Left ventricle myocardium inferior (tissue), 1 donor: Measurements from ENCODE around the gene NKX6-2. TPM values are rescaled to one million over a fixed set of nuclear protein-coding genes. Genes with fewer than 3 reads are reported as not detected.

Source experiments
- DNase-seq: peaks from one replicate; pipeline ENCODE4 v3.0.0-alpha.2; 2020
- H3K27ac ChIP-seq: fragments of 200-600 bp; replicated peaks from 2 replicates; pipeline ENCODE4 v1.8.0; 2021
- H3K27me3 ChIP-seq: fragments of 200-600 bp; 2 replicates; pipeline ENCODE4 v1.8.0; 2021; ENCODE audit warnings: low read depth
- H3K36me3 ChIP-seq: fragments of 200-600 bp; 2 replicates; pipeline ENCODE4 v1.8.0; 2021
- H3K4me1 ChIP-seq: fragments of 200-600 bp; 2 replicates; pipeline ENCODE4 v1.8.0; 2021
- H3K4me3 ChIP-seq: fragments of 200-600 bp; 2 replicates; pipeline ENCODE4 v1.8.0; 2021; ENCODE audit warnings: mild to moderate bottlenecking, moderate library complexity
- H3K9me3 ChIP-seq: fragments of 200-600 bp; replicated peaks from 2 replicates; pipeline ENCODE4 v1.8.0; 2021
- CTCF ChIP-seq: fragments of 200-600 bp; IDR thresholded peaks from 2 replicates; pipeline ENCODE4 v1.8.0; 2021; ENCODE audit warnings: antibody characterized with exemption, mild to moderate bottlenecking, borderline replicate concordance
- intact Hi-C: fragments of 100-400 bp; cut with micrococcal nuclease; formaldehyde crosslinking; loops from one replicate; pipeline ENCODE4 v1.11.0; 2022
- long read RNA-seq: library from polyadenylated mRNA; unstranded; transcript quantifications from one replicate; pipeline ENCODE4 v2.0.0, GENCODE V29; 2021
- total RNA-seq: library from RNA; stranded (reverse); fragmentation: NEBNext Ultra II Directional; extraction: Animal tissue kit (Norgen Biotek cat#: 25700); gene quantifications from one replicate; pipeline ENCODE4 v1.2.1, GENCODE V29; 2021
- donor health status: DM: no; HTN: yes; CAD: no; lungs with severe emphysema.

The NKX6-2 gene
- not detected for total RNA-seq
- long read RNA-seq, partial matches to known transcripts: 0 of 3 reads
- long read RNA-seq, other reads (novel, unspliced or antisense): 3 of 3 reads

GRCh38 chr10:132785723-132786475, at the start of gene NKX6-2:
Gene NKX6-2 (minus strand): TSS chr10:132786147. CDS start chr10:132785948, 199 bp downstream.
- H3K9me3 ChIP-seq: no peaks in the 10 kb centered on the region
- no peak for DNase-seq
- no peak for TF ChIP-seq CTCF
- peaks cover 80% of the 10 kb centered on the region for H3K27me3 ChIP-seq
- H3K4me3 ChIP-seq: peak within 1 kb of the TSS; percentile 39
- H3K4me1 ChIP-seq: peaks cover 43% of the 10 kb centered on the region
- peaks cover 30% of the 10 kb centered on the region for H3K36me3 ChIP-seq
- intact Hi-C loops: no loop called here
- H3K27ac ChIP-seq: no peak within 1 kb of the TSS

GRCh38 chr10:132834891-132835847, 49.2 kb upstream of the NKX6-2 start:
- H3K36me3 ChIP-seq: no peaks in the 10 kb centered on the region
- peaks cover 8% of the 10 kb centered on the region for H3K4me1 ChIP-seq
- peaks cover 80% of the 10 kb centered on the region for H3K27me3 ChIP-seq
- DNase-seq: no peak
- H3K4me3 ChIP-seq: no peak overlapping the region
- no peak overlapping the region for H3K27ac ChIP-seq
- intact Hi-C loops: no loop called here
- no peak for TF ChIP-seq CTCF
- no peaks in the 10 kb centered on the region for H3K9me3 ChIP-seq

- intact Hi-C loops: no loop called here
- no peak for DNase-seq
- no peak overlapping the region for H3K4me3 ChIP-seq
- no peaks in the 10 kb centered on the region for H3K36me3 ChIP-seq
- H3K9me3 ChIP-seq: no peaks in the 10 kb centered on the region
- H3K4me1 ChIP-seq: peaks cover 8% of the 10 kb centered on the region
- no peak overlapping the region for H3K27ac ChIP-seq
- no peak for TF ChIP-seq CTCF
- peaks cover 85% of the 10 kb centered on the region for H3K27me3 ChIP-seq
Observed at GRCh38 chr10:132834311-132834761, 48.4 kb upstream of the NKX6-2 start.

DNA sequence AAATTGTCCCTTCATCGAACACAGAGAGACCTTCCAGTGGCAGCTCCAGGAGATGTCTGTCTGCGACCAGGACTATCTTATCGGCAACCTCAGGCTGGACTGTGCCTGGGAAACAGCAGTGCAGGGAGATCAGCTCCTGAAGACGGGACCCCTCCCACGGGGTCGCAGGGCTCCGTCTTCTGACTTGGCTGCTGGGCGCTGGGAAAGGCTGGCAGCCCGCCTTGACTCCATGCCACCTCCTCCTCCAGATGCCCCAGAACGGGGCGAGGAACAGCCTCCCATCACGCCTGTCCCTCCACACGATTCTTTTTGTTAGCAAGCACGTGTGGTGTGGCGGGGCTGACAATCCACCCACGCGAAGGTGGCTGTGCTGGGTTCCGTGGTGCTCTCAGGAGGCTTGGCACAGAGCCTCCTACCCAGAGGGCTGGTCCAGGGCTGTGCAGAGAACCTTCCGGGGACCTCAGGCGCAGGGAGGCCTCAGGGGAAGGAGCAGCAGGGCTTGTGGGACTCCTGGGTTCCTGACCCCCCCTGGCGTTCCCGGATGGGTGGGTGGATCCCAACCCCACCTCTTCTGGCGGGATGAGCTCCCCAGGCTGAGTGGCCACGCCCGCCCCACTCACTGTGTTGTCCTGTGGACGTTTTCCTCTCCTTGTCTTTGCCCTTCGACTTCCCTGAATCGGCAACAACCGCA, 47.6 kb upstream of the NKX6-2 start:
- no peak for TF ChIP-seq CTCF
- H3K36me3 ChIP-seq: no peaks in the 10 kb centered on the region
- no peak overlapping the region for H3K27ac ChIP-seq
- peaks cover 85% of the 10 kb centered on the region for H3K27me3 ChIP-seq
- intact Hi-C loops: no loop called here
- H3K9me3 ChIP-seq: no peaks in the 10 kb centered on the region
- no peak for DNase-seq
- H3K4me3 ChIP-seq: no peak overlapping the region
- peaks cover 8% of the 10 kb centered on the region for H3K4me1 ChIP-seq
